GM18951 (cell line): ENCODE results near the gene CERS6.

ENCODE experiments used
- POLR2A ChIP-seq: IDR thresholded peaks from 4 replicates; pipeline ENCODE4 v1.6.1; 2011; ENCODE audit warnings: mild to moderate bottlenecking; ENCODE audit not compliant: insufficient read length, insufficient read depth; ENCODE audit errors: extremely low read depth
- in situ Hi-C: fragments of 300-500 bp; cut with MboI; formaldehyde crosslinking; loops from one replicate; pipeline ENCODE4 v1.12.0; 2022; ENCODE audit warnings: low sequenced_read_pairs, mixed read lengths, inconsistent platforms; ENCODE audit not compliant: unreplicated experiment

The CERS6 gene

GRCh38 chr2:168450732-168451131 is 5.3 kb upstream of the CERS6 start:
- in situ Hi-C loops = no loop called here
- TF ChIP-seq POLR2A = no peak

GRCh38 chr2:168452781-168453180 is 3.3 kb upstream of the CERS6 start:
- TF ChIP-seq POLR2A = no peak
- in situ Hi-C loops = no loop called here

- TF ChIP-seq POLR2A = no peak
- in situ Hi-C loops = no loop called here
Measured at GRCh38 chr2:168453404-168453803, 2.7 kb upstream of the CERS6 start.

GRCh38 chr2:168454737-168455644 is 1.1 kb upstream of the CERS6 start:
- TF ChIP-seq POLR2A = no peak
- in situ Hi-C loops = no loop called here

- in situ Hi-C loops = no loop called here
- no peak for TF ChIP-seq POLR2A
Measured at GRCh38 chr2:168456521-168457189, 583 bp downstream of the CERS6 start.

GRCh38 chr2:168457190-168457895 is 1.3 kb downstream of the CERS6 start:
- no peak for TF ChIP-seq POLR2A
- in situ Hi-C loops = no loop called here

- no peak for TF ChIP-seq POLR2A
- in situ Hi-C loops = no loop called here
Measured at GRCh38 chr2:168458139-168458538, 2.1 kb downstream of the CERS6 start.

GRCh38 chr2:168459256-168459655 is 3.2 kb downstream of the CERS6 start:
- in situ Hi-C loops = no loop called here
- no peak for TF ChIP-seq POLR2A

GRCh38 chr2:168460571-168460970 is 4.5 kb downstream of the CERS6 start:
- TF ChIP-seq POLR2A = no peak
- in situ Hi-C loops = no loop called here

GRCh38 chr2:168461178-168461941 is 5.3 kb downstream of the CERS6 start:
- no peak for TF ChIP-seq POLR2A
- in situ Hi-C loops = no loop called here

- no peak for TF ChIP-seq POLR2A
Measured at GRCh38 chr2:168461942-168462331, 5.9 kb downstream of the CERS6 start.

GRCh38 chr2:168462543-168463045 is 6.5 kb downstream of the CERS6 start:
- in situ Hi-C loops = no loop called here
- no peak for TF ChIP-seq POLR2A

More at GRCh38 chr2:168461942-168462331, 5.9 kb downstream of the CERS6 start:
- in situ Hi-C loops = no loop called here

- in situ Hi-C loops = no loop called here
- TF ChIP-seq POLR2A = no peak
Measured at GRCh38 chr2:168465594-168465993, 9.5 kb downstream of the CERS6 start.

- TF ChIP-seq POLR2A = no peak
- in situ Hi-C loops = no loop called here
Measured at GRCh38 chr2:168466190-168466737, 10.2 kb downstream of the CERS6 start.
